Neural cell (in vitro differentiated cells): ENCODE data around the gene PTPRN2. TPM values are rescaled to one million over a fixed set of nuclear protein-coding genes. Genes with fewer than 3 reads are reported as not detected.

ENCODE experiments used
- H2AFZ ChIP-seq: fragments of 200-600, 300-800 bp; sonication (generic), shearing (Covaris generic); 2 replicates; pipeline ENCODE4 v1.6.0; 2014; ENCODE audit warnings: low read depth, mild to moderate bottlenecking, antibody characterized with exemption, low read length, moderate library complexity
- H3F3A ChIP-seq: fragments of 200-600 bp; shearing (Covaris generic); 2 replicates; pipeline ENCODE4 v1.6.1; 2016; ENCODE audit warnings: mild to moderate bottlenecking, moderate library complexity, mixed read lengths, antibody characterized with exemption, low read length; ENCODE audit not compliant: insufficient read depth, poor library complexity, severe bottlenecking
- H3K27ac ChIP-seq: fragments of 200-600, 300-800 bp; sonication (generic), shearing (Covaris generic); 2 replicates; pipeline ENCODE4 v1.5.1; 2014; ENCODE audit warnings: mild to moderate bottlenecking, low read length, moderate library complexity
- H3K27me3 ChIP-seq: fragments of 300-800, 200-600 bp; sonication (generic), shearing (Covaris generic); 2 replicates; pipeline ENCODE4 v1.6.0; 2014; ENCODE audit warnings: mild to moderate bottlenecking, low read depth, low read length, moderate library complexity; ENCODE audit not compliant: insufficient read depth
- H3K36me3 ChIP-seq: fragments of 300-800, 200-600 bp; sonication (generic), shearing (Covaris generic); 2 replicates; pipeline ENCODE4 v1.5.1; 2014; ENCODE audit warnings: mild to moderate bottlenecking, antibody characterized with exemption, low read length, moderate library complexity; ENCODE audit not compliant: insufficient read depth
- H3K4me2 ChIP-seq: fragments of 300-800, 200-600 bp; sonication (generic), shearing (Covaris generic); 2 replicates; pipeline ENCODE4 v1.6.0; 2014; ENCODE audit warnings: mild to moderate bottlenecking, low read length
- H3K4me3 ChIP-seq: fragments of 300-800, 200-600 bp; sonication (generic), shearing (Covaris generic); 2 replicates; pipeline ENCODE4 v1.5.1; 2014; ENCODE audit warnings: mild to moderate bottlenecking, low read length, moderate library complexity
- H3K79me2 ChIP-seq: fragments of 200-600 bp; shearing (Covaris generic); replicated peaks from 2 replicates; pipeline ENCODE4 v1.6.0; 2014; ENCODE audit warnings: mild to moderate bottlenecking, low read length, moderate library complexity; ENCODE audit not compliant: insufficient read depth
- H3K9ac ChIP-seq: fragments of 300-800, 200-600 bp; sonication (generic), shearing (Covaris generic); 2 replicates; pipeline ENCODE4 v1.6.1; 2016; ENCODE audit warnings: mild to moderate bottlenecking, low read length, mixed read lengths
- H3K9me2 ChIP-seq: fragments of 200-600 bp; shearing (Covaris generic); 2 replicates; pipeline ENCODE4 v1.6.1; 2016; ENCODE audit warnings: mild to moderate bottlenecking, low read length, mixed read lengths; ENCODE audit not compliant: insufficient read depth
- H3K9me3 ChIP-seq: fragments of 200-600, 300-800 bp; sonication (generic), shearing (Covaris generic); 2 replicates; pipeline ENCODE4 v1.6.1; 2016; ENCODE audit warnings: mild to moderate bottlenecking, mixed run types, low read length, moderate library complexity, mixed read lengths
- H4K20me1 ChIP-seq: fragments of 200-600 bp; shearing (Covaris generic); 2 replicates; pipeline ENCODE4 v1.6.1; 2016; ENCODE audit warnings: mild to moderate bottlenecking, mixed run types; ENCODE audit not compliant: insufficient read depth
- CTCF ChIP-seq: fragments of 450-650 bp; IDR thresholded peaks from 2 replicates; pipeline ENCODE4 v1.5.1; 2014; ENCODE audit warnings: antibody characterized with exemption, mild to moderate bottlenecking, moderate library complexity; ENCODE audit not compliant: poor library complexity, severe bottlenecking
- EP300 ChIP-seq: fragments of 450-650 bp; conservative IDR thresholded peaks from 2 replicates; pipeline ENCODE4 v1.6.1; 2014; ENCODE audit warnings: antibody characterized with exemption, mild to moderate bottlenecking, moderate library complexity; ENCODE audit not compliant: poor library complexity, severe bottlenecking
- EZH2 ChIP-seq: fragments of 200-600, 300-800 bp; shearing (Covaris generic), sonication (generic); IDR thresholded peaks from 2 replicates; pipeline ENCODE4 v1.6.1; 2014; ENCODE audit warnings: antibody characterized with exemption, low read length, borderline replicate concordance, mild to moderate bottlenecking; ENCODE audit not compliant: insufficient read depth, poor library complexity, severe bottlenecking
- MXI1 ChIP-seq: fragments of 450-650 bp; conservative IDR thresholded peaks from 2 replicates; pipeline ENCODE4 v1.6.1; 2014; ENCODE audit warnings: antibody characterized with exemption, mild to moderate bottlenecking; ENCODE audit not compliant: poor library complexity, severe bottlenecking
- POLR2AphosphoS5 ChIP-seq: IDR thresholded peaks from 2 replicates; pipeline ENCODE4 v1.6.1; 2012
- RAD21 ChIP-seq: fragments of 450-650 bp; conservative IDR thresholded peaks from 2 replicates; pipeline ENCODE4 v1.6.1; 2014; ENCODE audit warnings: antibody characterized with exemption, mild to moderate bottlenecking, moderate library complexity
- REST ChIP-seq: IDR thresholded peaks from 2 replicates; pipeline ENCODE4 v1.6.1; 2012; ENCODE audit warnings: borderline replicate concordance
- SMC3 ChIP-seq: fragments of 450-650 bp; conservative IDR thresholded peaks from 2 replicates; pipeline ENCODE4 v1.6.1; 2014; ENCODE audit warnings: antibody characterized with exemption, mild to moderate bottlenecking, moderate library complexity; ENCODE audit not compliant: poor library complexity
- TAF1 ChIP-seq: IDR thresholded peaks from 2 replicates; pipeline ENCODE4 v1.6.1; 2012; ENCODE audit warnings: low read depth
- polyA plus RNA-seq: library from polyadenylated mRNA; depleted of rRNA; stranded (reverse); fragments of >200 nt; gene quantifications from 2 replicates; pipeline ENCODE4 v1.2.3, GENCODE V29; 2014

Gene PTPRN2
- polyA plus RNA-seq, 1 donor from 2014 or later = 31.0 TPM

DNA sequence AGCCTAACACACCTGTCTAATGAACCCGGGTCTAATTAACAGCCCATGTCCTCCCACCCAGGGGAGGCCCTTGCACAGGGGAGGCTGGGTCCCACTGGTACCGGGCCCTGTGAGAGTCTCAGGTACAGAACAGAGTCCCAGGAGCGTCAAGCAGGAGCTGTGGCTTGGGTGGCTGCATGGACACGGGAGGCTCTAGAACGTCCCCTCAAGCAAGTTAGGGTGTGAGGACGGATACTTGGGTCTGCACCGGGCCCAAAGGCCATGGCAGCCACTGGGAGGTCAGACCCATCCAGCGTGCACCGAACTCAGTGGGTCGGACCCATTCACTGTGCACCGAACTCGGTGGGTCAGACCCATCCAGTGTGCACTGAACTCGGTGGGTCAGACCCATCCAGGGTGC, 941.1 kb downstream of the PTPRN2 start:
- Histone ChIP-seq H3K4me2 (no peak overlapping the region), H3K9me3 (peaks cover 5% of the 10 kb centered on the region), H3K9me2 (no peaks in the 10 kb centered on the region), H3K4me3 (no peak overlapping the region), H3K9ac (no peak overlapping the region), H3K27ac (no peak overlapping the region), H3K27me3 (no peaks in the 10 kb centered on the region), H4K20me1 (no peaks in the 10 kb centered on the region), H3K36me3 (peaks cover 16% of the 10 kb centered on the region), H3F3A (no peaks in the 10 kb centered on the region), H3K79me2 (peaks cover 39% of the 10 kb centered on the region), H2AFZ (no peak overlapping the region)
- TF ChIP-seq TAF1 (no peak), EZH2 (no peak), RAD21 (no peak), SMC3 (no peak), REST (no peak), POLR2AphosphoS5 (no peak), EP300 (no peak), CTCF (no peak), MXI1 (no peak)

- TF ChIP-seq CTCF (no peak), POLR2AphosphoS5 (no peak), EZH2 (no peak), TAF1 (no peak), REST (no peak), SMC3 (no peak), EP300 (no peak), RAD21 (no peak), MXI1 (no peak)
- Histone ChIP-seq H3F3A (no peaks in the 10 kb centered on the region), H2AFZ (no peak overlapping the region), H3K4me2 (no peak overlapping the region), H3K9me3 (peaks cover 8% of the 10 kb centered on the region), H3K27ac (no peak overlapping the region), H3K36me3 (peaks cover 25% of the 10 kb centered on the region), H3K4me3 (no peak overlapping the region), H3K9ac (no peak overlapping the region), H3K9me2 (no peaks in the 10 kb centered on the region), H3K27me3 (no peaks in the 10 kb centered on the region), H3K79me2 (peaks cover 48% of the 10 kb centered on the region), H4K20me1 (no peaks in the 10 kb centered on the region)
Observed at GRCh38 chr7:157645539-157645938, 942.1 kb downstream of the PTPRN2 start.
